WTC11 (cell line): ENCODE data around the gene MST1R.

ENCODE experiments used
- AFF4 ChIP-seq: sonication (generic); formaldehyde crosslinking; IDR thresholded peaks from 2 replicates; pipeline ENCODE4 v1.8.1; 2023; ENCODE audit warnings: mild to moderate bottlenecking, missing genetic modification reagents, borderline replicate concordance
- MXD4 ChIP-seq: fragments of 250-450 bp; sonication (Bioruptor Pico); IDR thresholded peaks from 2 replicates; pipeline ENCODE4 v1.8.0; 2021; ENCODE audit warnings: mild to moderate bottlenecking, moderate library complexity, borderline replicate concordance
- SP1 ChIP-seq: sonication (generic); formaldehyde crosslinking; conservative IDR thresholded peaks from 2 replicates; pipeline ENCODE4 v1.8.1; 2022; ENCODE audit warnings: missing genetic modification reagents
- TEAD1 ChIP-seq: sonication (generic); formaldehyde crosslinking; IDR thresholded peaks from 2 replicates; pipeline ENCODE4 v1.8.0; 2022; ENCODE audit warnings: mild to moderate bottlenecking, missing genetic modification reagents
- TP53 ChIP-seq: sonication (generic); formaldehyde crosslinking; IDR thresholded peaks from 2 replicates; pipeline ENCODE4 v1.8.1; 2023; ENCODE audit warnings: mild to moderate bottlenecking, missing genetic modification reagents
- TF ChIP-seq, protein P1 (sequence below): fragments of 200-600 bp; IDR thresholded peaks from 2 replicates; pipeline ENCODE4 v1.8.0; 2022; ENCODE audit warnings: antibody characterized with exemption
- TF ChIP-seq, protein P2 (sequence below): sonication (generic); formaldehyde crosslinking; IDR thresholded peaks from 2 replicates; pipeline ENCODE4 v1.8.0; 2022; ENCODE audit warnings: mild to moderate bottlenecking, missing genetic modification reagents

DNA sequence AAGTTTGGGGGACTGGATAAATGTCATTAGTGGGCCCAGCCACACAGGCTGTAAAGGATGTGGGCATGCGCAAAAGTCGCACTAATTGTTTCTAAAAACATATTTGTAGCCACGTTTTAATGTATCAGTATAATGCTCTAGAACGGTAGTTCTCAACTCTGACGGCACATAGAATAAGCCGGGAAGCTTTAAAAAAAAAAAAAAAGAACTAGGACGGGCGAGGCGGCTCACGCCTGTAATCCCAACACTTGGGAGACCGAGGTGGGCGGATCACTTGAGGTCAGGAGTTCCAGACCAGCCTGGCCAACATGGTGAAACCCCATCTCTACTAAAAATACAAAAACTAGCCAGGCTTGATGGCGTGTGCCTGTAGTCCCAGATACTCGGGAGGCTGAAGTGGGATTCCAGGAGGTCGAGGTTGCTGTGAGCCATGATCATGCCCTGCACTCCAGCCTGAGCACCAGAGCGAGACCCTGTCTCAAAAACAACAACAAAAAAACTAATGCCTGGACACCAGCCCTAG lies 26.6 kb upstream of the MST1R start:
- TF ChIP-seq, protein P1, sequence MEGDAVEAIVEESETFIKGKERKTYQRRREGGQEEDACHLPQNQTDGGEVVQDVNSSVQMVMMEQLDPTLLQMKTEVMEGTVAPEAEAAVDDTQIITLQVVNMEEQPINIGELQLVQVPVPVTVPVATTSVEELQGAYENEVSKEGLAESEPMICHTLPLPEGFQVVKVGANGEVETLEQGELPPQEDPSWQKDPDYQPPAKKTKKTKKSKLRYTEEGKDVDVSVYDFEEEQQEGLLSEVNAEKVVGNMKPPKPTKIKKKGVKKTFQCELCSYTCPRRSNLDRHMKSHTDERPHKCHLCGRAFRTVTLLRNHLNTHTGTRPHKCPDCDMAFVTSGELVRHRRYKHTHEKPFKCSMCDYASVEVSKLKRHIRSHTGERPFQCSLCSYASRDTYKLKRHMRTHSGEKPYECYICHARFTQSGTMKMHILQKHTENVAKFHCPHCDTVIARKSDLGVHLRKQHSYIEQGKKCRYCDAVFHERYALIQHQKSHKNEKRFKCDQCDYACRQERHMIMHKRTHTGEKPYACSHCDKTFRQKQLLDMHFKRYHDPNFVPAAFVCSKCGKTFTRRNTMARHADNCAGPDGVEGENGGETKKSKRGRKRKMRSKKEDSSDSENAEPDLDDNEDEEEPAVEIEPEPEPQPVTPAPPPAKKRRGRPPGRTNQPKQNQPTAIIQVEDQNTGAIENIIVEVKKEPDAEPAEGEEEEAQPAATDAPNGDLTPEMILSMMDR: no peak
- TF ChIP-seq MXD4 (no peak), TEAD1 (CRISPR knock-in tag) (no peak), AFF4 (CRISPR knock-in tag) (no peak), SP1 (CRISPR knock-in tag) (no peak), TP53 (CRISPR knock-in tag) (no peak)
- TF ChIP-seq, protein P2, sequence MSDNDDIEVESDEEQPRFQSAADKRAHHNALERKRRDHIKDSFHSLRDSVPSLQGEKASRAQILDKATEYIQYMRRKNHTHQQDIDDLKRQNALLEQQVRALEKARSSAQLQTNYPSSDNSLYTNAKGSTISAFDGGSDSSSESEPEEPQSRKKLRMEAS (CRISPR knock-in tag): no peak
